HG02678 (cell line): ENCODE data around the gene QRFPR.
"Not testable (repeated sequence)": the region's sequence is repeated elsewhere in the genome, so short reads cannot be mapped to it uniquely, and the experiment has no call there.

ENCODE experiments used
- ATAC-seq: cut with Tn5 transposase; IDR thresholded peaks from one replicate; pipeline ENCODE4 v1.9.1; 2021; ENCODE audit warnings: mild to moderate bottlenecking, moderate library complexity; ENCODE audit not compliant: unreplicated experiment

QRFPR gene

GRCh38 chr4:121340247-121340646, 40.6 kb downstream of the QRFPR start:
- no peak for ATAC-seq

DNA sequence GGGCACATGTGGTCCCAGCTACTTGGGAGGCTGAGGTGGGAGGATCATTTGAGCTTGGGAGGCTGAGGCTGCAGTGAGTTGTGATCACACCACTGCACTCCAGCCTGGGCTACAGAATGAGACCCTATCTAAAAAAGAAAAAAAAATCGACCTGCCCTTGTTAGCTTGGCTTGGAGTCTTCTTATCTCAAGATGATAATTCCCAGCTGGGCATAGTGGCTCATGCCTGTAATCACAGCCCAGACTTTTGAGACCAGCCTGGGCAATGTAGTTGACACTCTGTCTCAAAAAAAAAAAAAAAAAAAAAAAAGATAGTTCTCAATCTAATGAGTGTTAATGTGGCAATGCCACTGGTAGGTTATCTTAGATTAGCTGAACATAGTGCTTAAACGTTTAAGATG, 41.0 kb downstream of the QRFPR start:
- no peak for ATAC-seq

DNA sequence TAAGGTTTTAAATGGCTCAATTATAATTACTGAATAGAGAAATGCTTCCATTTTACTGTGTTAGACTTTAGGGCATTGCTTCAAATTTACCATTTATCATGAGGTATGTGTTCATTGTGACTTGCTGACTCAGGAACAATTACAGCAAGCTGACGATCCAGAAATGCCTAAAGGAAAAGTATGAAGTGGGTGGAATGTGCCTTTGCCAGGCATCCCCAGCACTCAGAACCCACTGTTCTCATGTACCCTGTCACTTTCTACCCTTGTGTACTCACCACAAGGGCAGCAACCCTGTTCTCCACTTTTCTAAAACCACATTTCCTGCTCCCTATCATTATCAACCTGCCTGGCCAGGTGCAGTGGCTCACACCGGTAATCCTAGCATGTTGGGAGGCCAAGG, 41.5 kb downstream of the QRFPR start:
- ATAC-seq = no peak

DNA sequence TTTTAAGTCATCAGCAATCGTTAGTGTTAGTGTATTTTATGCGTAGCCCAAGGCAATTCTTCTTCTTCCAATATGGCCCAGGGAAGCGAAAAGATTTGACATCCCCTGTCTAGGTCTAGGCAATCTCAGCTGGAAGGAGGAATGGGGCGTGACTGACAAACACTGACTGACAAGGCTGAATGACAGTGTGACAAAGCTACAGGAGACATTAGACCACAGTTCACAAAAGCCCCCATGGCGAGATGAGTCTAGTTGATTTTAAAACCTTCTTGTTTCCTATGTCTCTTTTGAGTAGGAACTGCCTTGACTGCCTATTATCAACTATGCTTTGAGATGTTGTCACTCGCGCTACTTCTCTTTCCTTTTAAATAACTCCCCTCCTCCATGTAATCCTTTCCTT, 42.3 kb downstream of the QRFPR start:
- ATAC-seq = no peak

DNA sequence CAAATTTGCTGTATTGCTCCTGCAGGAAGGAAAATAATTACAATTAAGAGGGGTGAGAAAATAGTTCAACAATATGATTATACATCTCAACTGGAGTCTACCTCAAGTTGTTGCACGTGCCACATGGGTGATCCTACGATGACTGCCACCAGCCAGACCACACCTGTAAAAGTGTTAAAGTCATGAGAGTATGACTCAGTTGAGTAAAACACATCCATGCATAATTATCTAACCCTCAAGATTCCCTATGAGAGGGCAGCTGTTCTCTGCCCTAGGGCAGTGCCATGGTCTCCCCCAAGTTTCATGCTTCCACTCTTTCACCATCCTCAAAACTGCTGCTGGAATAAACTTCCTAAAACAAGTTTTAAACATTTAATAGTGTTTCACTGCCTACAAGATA, 44.1 kb downstream of the QRFPR start:
- no peak for ATAC-seq

GRCh38 chr4:121330180-121330665, 50.6 kb downstream of the QRFPR start:
- ATAC-seq = no peak

DNA sequence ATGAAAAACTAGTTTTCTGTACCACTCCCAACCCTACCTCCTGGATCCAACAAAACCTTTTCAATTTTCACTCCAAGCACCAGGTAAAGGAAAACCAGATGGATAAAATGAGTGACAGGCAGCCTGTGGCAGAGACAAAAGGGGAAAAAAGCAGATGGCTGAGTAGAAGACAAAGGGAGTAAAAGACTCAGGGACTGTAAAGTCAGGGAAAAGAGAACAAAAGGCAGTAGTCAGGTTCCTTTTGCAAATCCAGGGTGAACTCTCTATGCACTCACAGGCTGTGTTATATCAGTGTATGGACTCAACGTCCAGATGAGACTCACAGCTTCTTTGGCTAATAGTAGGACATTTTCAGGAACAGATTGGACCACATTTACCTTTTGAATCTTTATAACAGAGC, 54.2 kb downstream of the QRFPR start:
- ATAC-seq = no peak

- ATAC-seq = no peak
These were observed 56.5 kb downstream of the QRFPR start for GRCh38 chr4:121324331-121324730.

DNA sequence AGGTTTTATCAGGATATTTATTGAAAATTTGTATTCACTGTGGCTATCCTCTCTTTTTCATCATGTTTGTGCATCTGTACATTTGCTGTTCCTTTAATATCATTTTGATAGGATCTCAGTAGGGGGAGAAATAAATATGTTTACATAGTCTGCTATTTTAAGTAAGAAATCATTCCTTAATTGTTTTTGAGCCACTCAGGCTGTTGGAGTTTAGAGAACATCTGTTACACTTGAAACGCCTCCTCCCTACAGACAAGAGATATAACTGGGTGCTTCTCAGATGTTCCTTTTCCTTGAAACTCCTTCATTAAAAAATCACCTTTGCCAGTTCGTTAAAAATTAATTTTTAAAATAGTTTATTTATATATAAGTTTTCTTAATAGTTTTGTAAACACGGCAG, 59.4 kb downstream of the QRFPR start:
- ATAC-seq = no peak

DNA sequence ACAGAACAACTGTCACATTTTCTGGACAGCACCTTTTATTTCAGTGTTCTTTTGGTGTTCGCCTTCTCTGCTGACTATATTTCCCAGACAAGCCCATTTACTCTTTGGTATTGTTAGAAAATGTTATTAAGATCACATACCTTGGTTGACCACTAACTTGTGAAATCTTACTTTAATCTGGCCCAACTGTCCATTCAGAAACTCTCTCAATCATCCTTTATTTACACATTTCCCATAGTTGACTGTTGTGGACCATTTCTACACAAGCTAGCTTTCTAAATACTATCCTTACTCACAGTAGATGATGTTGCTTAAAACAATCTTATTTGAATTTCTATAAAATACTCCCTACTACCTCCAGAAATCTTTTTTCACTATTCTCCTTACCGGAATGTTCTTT, 64.7 kb downstream of the QRFPR start:
- no peak for ATAC-seq

- not testable (repeated sequence) for ATAC-seq
These were observed 67.4 kb downstream of the QRFPR start for GRCh38 chr4:121313430-121313829.

DNA sequence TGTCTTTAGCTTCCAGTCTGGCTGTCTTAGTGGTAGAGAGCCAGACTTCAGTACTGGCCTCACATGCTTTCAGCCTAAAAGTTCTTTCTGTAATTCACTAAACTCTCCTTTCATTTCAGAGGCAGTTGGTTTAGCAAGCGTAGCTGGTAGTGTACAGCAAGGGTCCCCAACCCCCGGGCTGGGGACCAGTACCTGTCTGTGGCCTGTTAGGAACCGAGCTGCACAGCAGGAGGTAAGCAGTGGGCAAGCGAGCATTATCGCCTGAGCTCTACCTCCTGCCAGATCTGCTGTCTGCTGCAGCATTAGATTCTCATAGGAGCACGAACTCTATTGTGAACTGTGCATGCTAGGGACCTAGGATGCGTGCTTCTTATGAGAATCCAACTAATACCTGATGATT, 72.0 kb downstream of the QRFPR start:
- ATAC-seq = no peak

- ATAC-seq = no peak
These were observed 72.5 kb downstream of the QRFPR start for GRCh38 chr4:121308328-121308663.

GRCh38 chr4:121307445-121308327, 73.1 kb downstream of the QRFPR start:
- peak; percentile 95 for ATAC-seq

DNA sequence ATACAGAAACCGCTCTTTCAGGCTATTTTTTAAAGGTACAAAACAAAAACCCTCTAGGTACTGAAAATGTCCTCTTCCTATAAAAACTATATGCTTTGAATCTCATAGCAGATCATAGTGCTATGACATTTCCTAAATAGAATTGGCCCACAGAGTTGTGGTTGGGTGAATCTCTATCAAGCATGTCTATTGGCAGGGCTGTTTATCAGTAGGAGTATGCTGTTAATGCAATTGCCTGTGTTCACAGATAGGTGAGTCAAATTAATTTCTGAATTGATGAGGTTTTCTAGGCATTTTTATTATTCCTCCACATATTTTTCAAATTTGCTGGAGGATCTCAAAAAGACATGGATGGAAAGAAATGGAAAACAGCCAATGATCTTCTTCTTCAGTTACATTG, 73.9 kb downstream of the QRFPR start:
- ATAC-seq = no peak

DNA sequence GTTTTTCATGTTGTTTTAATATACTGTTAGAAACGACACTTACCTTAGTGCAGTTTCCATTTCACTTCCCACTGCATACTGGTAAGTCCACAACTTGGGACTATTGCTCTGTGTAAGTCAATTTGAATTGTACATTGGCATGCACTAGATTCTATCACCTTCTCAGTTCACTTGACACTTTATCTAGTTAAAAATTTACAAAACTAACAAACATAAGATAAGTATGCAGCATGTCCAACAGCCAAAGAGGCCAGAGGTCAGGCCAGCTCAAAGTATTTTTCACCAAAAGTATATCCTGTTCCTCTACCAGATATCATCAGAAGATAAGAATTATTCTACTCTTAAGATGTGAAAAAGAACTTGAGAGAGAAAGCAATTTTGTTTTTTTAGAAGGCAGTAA, 75.9 kb downstream of the QRFPR start:
- no peak for ATAC-seq

DNA sequence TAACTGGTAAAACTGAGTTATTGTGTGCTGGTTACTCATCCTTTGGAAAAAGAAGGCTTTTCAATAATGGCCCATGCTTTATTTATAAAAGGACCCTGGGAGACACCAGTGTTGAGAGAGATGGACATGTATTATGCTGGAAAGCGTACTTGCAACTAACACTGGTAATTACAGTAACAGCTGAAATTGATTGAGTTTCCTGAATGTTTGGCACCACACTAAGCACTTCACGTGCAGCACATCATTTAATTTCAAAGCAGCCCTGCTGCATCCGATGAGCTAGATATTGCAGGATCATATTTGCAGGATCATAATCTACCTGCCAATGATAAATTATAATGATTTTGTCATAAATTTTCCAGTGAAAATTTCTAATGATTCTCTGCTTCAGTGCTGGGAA, 81.5 kb downstream of the QRFPR start:
- ATAC-seq = no peak

DNA sequence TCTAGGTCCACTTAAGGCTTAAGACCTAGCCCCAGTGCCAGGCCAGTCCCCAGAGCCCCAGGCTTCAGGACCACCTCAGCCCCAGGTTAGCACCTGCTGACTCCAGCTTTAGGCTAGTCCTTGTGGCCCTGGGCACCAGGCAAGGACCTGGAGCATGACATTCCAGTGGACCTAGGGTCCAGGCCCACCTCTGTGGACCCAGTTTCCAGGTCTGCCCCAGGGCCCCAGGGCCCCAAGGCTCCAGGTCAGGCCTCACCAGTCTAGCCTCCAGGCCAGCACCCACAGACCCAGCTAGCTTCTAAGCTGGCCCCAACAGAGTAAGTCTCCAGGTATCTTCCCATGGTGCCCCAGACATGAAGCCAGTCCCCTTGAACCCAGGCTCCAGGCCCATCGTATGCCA, 97.5 kb downstream of the QRFPR start:
- ATAC-seq = no peak

DNA sequence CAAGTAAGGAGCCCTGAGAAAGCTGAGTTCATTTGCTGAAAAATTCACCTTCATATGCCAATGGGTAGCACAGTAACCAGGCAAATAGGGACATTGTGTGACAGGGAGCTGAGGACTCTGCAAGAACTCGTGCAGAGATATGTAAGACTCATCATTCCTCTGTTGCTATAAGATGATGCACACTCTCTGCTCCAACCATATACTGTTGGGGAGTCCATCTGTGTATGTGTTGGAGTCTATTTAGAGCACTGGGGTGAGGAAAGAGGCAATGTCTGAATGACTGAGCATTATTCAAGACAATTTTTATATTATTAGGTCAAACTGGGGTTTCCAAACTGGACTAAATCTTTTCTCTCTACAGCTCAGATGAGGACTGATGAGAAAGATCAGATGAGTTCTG, 100.4 kb downstream of the QRFPR start:
- no peak for ATAC-seq

DNA sequence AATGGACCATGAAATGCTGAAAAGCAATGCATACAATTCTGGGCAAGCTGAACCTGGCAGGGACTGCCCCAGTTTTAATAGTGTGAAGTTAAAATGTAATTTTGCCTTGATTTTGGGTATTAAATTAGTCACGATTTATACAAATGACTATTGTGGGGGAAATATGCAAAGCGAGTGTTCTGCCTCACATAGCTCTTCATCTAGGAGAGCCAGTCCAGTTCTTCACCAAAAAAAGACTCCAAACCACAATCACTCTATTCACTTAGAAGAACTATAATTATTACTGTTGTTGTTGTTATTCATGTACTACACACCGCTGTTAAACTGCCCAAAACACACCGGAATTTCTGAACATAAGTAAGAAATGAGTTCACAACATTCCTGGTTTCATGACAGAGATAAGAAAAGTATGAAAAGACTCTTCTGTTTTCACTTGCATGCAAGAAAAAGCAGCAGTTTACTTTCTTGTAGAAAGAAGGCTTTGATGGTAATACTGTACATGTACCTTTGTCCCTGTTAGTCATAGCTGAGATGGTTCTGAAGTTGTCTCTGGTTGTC, 101.9 kb downstream of the QRFPR start:
- ATAC-seq = peak; percentile 81
